ENCODE measurements around the gene IFT20.
A peak's percentile ranks its signal among the peaks of the same experiment; 100 is the strongest.

The IFT20 gene

DNA sequence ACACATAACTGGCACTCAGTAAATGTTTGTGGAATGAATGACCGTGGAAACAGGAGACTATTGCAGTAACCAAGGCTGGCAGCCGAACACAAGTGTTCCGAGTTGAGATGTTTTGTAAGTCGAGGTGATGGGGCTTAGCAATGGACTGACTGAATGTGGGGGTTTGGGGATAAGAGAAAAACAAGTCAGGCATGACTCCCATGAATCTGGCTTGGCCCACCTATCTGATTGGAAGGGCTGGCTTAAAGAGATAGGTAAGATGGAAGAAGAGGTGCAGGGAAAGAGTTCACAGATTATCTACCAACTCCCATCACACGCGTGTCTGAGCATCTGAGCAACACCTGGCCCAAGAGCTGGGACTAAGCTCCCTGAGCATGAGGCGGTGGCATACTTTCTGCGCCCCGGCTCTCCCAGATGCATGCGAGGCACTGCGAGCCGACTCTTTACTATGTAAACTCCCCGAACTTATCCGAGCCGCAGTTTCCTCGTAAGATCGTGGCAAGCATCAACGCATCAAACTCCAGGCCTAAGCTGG is 539 bp downstream of the IFT20 start:
- peak; percentile 13 for DNase-seq (ENCODE audit: low spot score)

DNA sequence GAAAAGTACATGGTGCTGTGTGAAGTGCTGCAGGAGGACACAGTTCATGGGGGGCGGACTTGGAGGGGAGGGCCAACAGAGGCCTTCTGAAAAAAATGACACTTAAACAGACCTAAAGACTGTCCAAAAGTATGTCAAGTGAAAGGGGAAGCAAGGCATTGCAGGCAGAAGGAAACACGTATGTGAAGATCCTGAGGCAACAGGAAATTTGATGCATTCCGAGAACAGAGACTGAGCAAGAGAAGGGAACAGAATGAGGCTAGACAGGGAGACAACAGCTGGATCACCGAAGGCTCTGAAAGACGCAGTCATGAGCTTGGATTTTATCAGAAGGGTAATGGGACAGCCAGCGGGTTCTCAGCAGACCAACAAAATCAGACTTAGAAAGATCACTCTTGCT is 1.1 kb downstream of the IFT20 start:
- DNase-seq (ENCODE audit: low spot score) = no peak

DNA sequence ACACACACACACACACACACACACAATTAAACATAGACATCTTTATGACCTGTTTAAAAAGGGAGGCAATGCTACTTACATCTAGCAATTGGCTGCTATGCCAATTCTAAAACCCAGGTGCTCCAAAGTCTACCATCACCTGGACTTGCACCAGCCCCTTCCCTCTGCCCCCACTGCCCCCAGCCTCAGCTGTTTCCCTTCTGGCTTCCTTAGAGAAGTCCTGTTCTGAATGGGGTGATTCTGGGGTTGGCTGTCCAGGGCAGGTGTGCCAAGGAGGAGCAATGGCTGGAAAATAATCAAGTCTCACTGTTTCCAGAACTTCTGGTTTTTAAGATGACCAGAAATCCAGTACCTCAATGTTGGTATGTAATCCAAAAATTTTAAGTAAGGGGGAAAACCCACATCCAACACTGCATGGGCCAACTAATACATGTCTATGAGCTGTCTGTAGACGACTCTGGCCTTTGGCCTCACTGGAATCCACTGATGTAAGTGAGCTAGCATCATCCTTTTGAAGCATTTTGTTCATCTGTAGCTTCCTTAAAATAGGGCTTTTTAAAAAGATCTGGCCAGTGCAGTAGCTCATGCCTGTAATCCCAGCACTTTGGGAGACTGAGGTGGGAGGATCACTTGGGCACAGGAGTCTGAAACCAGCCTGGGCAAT is 2.1 kb downstream of the IFT20 start:
- no peak for DNase-seq (ENCODE audit: low spot score)

DNA sequence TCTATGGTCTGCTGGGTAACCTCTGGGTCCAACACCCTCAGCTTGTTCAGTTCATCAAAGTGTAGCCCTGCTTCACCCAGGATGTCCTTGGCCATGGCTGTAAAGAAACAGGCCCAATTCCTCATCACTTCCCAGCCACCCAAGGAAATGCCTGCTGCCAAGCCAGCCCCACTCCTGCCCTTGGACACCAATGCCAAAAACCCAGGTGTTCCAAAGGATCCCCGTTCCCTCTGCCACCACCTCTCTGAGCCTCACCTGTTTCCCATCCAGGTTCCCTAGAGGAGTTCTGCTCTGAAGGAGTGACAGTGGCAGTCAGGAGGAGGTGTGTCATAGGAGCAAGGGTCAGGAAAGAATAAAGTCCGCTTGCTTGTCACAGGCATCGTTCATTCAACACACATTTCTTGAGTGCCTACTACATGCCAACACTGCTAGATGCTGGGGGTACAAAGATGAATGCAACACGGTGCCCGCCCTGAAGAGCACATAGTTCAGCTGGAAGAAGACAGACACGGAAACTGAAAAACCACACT is 3.3 kb downstream of the IFT20 start:
- no peak for DNase-seq (ENCODE audit: low spot score)

DNA sequence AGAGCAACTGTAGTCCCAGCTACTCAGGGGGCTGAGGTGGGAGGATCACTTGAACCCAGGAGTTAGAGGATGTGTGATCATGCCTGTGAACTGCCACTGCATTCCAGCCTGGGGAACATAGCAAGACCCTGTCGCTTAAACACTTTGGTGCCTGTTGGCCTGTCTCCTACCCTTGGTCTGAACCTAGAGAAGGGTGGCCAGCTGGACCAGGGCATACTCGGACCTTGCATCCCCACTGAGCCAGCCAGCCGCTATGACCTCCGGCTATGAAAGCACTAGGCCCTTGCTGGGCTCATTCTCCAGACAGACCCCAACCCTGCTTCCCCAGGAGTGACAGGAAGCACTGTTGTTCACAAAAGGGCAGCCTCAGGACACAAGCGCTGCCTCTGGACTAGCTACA is 4.6 kb downstream of the IFT20 start:
- no peak for DNase-seq (ENCODE audit: low spot score)

DNA sequence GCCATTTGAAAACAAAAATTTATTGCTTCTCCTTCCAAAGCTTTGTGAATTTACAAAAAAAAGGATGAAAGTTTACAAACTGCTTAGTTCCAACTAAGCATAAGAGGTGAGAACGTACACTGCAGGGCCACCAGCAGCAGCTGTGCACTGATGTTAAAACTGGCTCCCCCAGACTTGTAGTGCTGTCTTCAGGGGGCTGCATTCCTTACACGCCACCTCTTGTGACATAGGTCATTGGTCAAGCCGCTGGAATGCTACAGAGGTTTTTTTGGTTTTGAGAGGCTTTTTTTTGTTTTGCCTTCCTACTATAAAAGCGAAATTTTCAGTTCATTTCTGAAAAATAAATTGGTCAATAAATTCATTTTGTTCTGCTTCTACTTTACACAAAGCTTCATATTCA is 6.9 kb downstream of the IFT20 start:
- DNase-seq (ENCODE audit: low spot score) = no peak

DNA sequence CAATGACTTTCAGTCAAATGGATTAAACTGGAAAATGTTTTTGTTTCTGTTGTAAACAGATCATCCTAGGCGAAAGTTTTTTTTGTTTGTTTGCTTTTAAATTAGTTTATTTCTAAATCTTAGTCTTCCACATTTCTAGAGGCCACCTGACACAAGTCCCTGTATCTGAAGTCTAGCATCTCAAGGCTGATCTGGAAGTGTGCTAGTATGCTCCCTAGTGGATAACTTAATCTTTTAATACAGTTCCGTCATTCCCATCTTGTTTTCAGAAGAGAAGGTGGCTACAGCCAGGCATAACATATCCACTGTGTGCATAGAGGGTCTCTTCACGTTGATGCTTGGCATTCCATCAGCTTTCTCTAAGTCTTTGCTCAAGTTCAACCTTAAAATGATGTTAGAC is 7.6 kb downstream of the IFT20 start:
- no peak for DNase-seq (ENCODE audit: low spot score)

DNA sequence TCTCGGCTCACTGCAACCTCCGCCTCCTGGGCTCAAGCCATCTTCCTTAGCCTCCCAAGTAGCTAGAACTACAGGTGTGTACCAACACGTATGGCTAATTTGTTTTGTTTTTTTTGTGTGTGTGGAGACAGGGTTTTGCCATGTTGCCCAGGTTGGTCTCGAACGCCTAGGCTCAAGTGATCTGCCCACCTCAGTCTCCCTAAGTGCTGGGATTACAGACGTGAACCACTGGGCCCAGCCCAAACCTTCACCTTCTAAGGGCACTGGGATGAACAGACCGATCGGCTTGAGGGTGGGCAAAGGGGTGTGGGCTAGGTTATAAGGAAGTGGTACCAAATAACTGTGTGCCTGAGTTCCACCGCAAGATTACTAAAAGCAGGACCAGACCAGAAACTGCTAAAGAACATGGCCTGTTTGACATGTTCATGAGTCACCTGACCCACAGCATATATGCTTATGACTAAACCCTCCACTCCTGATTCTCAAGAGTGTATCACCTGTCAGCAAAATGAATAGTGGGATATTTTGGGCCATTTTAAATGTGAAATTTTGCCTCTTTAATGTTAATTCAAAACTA is 8.2 kb downstream of the IFT20 start:
- no peak for DNase-seq (ENCODE audit: low spot score)

DNA sequence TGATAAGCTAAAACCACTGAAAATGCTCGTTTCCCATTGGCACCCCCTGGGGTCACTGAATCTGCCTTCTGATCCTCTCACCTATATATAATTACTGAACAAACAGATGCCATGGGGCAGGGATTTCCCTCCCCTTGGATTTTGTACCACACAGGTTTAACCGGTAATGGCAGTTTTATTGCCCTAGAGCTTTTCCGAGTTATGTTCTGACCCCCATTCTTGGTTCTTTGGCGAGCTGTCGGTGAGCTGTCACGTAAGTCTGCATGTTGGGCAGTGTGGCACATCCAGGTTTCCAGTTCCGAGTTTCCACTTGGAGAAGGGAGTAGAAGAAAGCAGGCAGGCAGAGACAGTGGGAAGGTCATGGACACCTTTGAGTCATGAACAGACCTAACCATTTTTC is 9.2 kb downstream of the IFT20 start:
- DNase-seq (ENCODE audit: low spot score) = no peak

DNA sequence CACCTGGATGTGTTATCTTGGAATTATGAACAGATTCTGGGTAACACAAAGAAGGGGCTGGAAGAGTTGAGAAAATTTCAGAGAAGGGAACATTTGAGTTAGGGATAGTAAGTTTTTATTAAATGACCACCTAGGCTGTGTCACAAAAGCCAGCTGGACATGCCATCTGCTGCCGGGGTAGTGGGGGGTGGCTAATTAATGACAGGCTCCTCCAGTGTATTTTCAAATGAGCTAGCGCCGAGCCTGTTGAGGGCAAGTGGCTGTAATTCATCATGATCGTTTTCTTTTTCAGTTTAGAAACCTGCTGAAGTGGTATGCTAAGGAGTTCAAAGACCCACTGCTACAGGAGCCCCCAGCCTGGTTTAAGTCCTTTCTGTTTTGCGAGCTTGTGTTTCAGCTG is 10.1 kb downstream of the IFT20 start:
- DNase-seq (ENCODE audit: low spot score) = peak; percentile 60

DNA sequence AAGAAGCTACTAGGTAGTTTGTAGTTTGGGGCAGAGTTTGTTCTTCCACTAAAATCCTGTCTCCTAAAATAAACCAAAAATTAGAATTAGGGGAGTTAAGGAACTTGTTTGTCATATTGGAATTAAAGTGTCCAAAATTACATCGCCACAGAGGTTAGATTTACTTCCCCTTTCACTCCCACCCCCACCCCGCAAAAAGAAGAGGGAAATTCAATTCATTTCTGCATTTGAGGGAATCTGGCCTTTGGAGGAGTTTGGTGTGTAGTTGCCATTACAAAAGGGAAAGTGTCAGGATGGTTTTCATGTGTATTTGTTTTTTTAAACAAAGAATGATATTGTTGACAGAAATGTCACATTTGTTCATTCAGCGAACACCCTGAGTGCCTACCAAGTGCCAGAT is 10.5 kb downstream of the IFT20 start:
- DNase-seq (ENCODE audit: low spot score) = no peak

DNA sequence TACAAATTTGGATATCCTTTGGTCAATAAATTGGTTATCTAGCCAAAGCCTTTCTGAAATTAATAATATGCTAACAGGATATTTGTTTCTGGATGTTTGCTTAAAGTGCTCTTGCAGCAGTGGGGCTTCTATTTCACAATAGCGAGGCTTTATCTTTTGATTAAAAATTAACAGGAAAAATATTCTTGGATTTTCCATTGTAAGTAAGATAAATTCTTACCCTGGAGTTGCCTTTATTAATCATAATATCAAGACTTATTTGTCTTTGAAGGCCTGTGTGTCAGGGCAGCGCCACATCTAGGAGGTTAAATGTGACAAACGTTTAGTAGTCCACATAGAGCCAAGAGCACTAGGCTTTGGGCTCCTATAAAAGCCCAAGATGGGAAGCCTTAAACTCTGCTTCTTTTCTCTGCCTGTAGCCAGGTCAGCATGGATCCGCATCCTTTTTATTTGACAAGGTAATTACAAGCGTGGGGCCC is 11.0 kb downstream of the IFT20 start:
- DNase-seq (ENCODE audit: low spot score) = no peak

DNA sequence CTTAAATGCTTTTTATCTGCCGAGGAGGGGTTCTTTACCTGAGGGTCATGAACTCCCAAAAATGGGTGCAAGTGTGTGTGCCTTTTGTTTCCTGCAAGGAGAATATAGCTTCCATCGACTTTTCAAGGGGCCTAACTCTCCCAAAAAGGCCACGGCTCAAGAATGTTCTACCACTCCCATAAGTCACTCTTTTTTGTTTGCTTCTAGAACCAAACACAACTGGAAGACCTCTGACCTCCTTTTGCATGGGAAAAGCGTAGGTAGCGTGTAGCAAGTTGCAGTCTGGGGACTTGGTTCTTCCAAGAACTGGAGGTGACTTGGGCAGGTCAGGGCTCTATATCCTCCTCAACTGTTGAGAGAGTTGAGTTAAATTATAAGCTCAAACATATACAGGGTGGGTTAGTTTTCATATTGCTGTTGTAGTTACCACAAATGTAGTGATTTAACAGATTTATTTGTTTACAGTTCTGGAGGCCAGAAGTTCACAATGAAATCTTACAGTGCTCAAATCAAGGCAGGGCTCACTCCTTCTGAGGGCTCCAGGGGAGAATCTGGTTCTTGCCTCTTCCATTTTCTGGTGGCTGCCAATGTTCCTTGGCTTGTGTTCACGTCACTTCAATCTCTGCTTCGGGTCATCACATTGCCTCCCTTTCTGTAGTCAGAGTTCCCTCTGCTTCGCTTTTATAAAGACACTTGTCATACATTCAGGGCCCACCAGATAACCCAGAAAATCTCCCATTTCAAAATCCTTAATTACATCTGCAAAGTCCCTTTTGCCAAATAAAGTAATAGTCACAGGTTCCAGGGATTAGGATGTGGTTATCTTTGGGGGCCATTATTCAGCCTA is 14.8 kb downstream of the IFT20 start:
- no peak for DNase-seq (ENCODE audit: low spot score)

DNA sequence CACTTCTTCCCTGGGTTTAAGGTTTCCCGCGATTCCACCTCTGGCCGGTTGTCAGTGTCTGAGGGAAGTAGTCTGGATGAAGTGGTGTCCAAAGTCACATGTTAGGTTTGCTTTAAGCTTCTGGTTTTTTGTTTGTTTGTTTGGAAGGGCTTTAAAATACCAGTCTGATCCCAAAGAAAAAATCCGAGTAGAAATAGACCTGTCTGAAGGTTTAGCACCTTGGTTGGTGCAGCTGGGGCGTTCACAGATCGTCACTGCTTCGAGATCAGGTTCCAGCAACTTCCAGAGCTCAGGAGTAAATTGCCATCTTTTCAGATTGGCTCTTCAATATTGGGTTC is 15.7 kb downstream of the IFT20 start:
- peak; percentile 19 for DNase-seq (ENCODE audit: low spot score)

DNA sequence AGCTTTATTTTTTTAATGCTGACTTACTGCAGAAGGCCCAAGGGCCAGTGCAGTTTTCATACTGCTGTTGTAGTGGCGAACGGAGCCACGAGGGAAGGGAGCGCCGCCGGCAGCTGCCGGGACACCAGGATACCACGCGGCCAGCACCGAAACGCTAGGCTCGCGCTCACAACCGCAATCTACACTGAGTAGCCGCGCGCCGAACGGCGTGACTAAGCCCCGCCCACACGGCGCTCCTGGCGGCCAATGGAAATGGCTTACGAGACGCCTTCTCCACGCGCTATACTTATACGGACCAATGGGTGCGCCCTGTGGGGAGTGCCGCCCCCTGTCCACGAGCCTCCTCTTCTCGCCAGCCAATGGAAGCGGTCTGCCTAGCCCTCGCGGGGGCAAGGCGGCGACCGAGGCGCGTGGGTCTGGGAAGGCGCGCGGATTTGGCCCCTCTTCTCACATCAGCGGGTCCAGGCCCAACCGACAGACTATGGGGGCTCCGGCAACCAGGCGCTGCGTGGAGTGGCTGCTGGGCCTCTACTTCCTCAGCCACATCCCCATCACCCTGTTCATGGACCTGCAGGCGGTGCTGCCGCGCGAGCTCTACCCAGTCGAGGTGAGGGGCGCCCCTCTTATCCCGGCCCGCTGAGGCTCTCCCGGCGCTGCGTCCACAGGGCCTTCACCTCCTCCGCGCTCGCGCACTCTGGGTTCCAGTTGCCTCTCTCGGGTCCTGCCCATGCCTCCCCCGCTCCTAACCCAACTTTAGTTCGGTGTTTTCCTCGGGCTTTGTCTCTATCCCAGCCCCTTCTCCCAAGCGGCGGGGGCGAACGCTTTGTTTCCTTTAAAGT is 16.3 kb downstream of the IFT20 start, which contains the start of gene TMEM97:
TMEM97 (plus strand) TSS at position 442 of the 839 bp plus-strand sequence; CDS start at position 482, 40 bp downstream.
- peak; percentile 98 for DNase-seq (ENCODE audit: low spot score)

DNA sequence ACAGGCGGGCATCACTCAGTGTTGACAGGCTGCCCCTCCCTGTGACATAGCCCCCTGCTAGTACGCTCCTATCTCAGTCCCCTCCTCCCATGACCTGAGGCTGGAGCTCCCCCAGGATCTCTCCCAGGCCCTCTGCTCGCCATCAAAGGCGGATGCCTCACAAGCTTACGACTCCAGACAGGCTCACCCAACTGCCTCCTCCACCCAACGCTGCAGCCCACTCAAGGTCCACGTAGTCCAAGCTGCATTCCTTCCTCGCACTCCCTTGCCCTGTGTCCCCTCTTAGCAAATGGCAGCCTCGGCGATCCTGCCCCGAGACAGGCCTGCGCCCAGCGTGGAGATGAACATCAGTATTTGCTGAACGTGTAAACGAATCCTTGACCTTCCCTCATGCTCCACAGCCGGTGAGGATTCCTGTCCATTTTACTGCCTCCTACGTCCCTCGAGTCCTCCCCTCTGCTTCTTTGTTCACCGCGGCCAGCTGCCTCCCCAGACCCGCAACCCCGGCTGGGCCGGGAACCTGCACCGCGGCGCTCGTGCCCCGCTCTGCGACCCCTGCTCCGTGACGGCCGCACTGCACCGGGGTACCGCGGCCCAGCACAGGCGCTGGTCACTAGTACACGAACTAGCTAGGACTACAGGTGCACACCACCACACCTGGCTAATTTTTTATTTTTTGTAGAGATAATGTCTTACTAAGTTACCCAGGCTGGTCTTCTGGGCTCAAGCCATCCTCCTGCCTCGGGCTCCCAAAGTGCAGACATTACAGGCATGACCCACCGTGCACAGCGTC is 17.1 kb downstream of the IFT20 start:
- no peak for DNase-seq (ENCODE audit: low spot score)

DNA sequence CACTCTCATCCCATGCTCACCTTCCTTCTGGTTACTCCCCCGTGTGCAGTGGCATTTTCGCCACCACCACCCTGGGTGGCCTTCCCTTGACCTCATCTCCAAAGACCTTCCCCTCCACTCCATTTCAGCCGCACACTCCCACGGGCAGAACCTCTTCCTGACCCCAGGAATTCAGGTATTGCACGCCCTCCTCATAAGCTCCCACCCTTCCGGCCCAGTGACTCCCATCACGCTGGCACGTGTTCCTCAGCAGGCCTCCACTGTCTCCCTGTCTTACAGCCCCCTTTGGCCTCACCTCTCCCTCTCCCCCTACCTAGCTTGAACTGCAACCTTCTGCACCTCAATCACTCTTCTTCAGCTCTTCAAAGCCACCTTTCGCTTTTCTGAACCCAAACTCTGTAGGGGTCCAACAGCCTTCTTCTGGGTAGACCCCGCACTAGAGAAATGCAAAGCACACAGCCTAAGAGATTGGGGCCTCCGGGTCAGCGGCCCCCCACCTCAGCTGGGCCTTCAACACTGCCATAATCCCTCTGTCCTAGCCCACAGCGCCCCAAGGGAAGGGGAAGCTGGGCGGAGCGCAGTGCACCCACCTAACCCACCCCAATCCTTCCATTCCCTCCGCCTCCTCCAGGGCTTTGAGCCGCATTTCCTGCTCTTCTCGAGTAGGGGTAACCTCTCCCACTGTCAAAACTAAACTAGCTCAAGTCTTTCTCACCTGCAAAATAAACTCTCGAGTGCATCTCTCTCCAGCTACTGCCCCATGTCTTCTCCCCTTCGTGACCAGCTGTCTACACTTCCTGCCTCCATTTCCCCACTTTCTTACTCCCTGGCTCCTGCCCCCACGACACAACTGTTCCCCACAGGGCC is 17.9 kb downstream of the IFT20 start:
- DNase-seq (ENCODE audit: low spot score) = no peak

DNA sequence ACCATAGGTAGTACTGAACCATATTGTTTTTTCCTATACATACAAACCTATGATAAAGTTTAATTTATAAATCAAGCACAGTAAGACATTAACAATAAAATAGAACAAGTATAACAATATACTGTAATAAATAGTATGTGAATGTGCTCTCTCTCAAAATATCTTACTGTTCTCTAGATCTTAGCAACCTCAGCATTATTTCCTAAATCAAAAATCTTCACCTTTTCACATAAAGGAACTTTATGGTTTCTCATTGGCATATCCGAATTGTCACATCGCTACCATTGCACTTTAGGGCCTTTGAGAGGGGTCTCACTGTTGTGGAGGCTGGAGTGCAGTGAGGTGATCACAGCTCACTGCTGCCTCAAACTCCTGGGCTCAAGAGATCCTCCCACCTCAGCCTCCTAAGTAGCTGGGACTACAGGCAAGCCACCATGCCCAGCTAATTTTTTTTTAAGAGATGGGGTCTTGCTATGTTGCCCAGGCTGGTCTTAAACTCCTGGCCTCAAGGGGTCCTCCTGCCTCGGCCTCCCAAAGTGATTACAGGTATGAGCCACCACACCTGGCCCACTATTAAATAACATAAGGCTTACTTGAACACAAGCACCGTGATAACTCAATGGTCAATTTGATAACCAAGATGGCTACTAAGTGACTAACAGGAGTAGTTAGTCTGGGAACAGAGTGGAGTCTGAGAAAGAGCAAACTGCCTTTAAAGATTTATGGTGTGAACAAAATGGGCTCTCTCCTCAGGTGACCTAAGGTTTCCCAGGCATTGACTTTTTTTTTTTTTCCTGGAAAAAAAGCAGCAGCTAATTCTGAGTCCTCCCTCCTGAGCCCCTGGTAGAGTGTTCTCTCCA is 19.2 kb downstream of the IFT20 start:
- no peak for DNase-seq (ENCODE audit: low spot score)

DNA sequence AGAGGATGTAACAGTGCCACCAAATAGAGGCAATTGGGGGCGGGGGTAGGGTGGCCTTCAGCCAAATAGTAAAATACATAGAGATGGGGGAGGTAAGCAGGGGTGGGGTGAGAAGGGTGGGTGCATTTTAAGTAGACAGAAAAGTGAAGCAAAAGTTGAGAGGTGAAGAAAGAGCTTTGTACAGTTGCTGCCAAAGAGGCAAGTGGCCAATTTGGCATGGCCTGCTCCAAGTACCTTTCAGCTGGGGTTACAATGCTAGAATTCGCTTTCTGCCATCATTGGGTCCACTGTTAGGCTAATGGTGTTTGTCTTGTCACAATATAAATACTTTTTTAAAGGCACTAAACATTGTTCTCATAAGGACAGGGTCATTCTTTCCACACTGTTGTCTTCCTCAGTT is 21.4 kb downstream of the IFT20 start:
- DNase-seq (ENCODE audit: low spot score) = no peak

Measured in cerebellar cortex (tissue), 1 donor.